GM18909 (cell line): ENCODE results near the gene CDK7.

ENCODE experiments used
- ATAC-seq: cut with Tn5 transposase; IDR thresholded peaks from one replicate; pipeline ENCODE4 v1.9.1; 2021; ENCODE audit warnings: mild to moderate bottlenecking; ENCODE audit not compliant: unreplicated experiment, poor library complexity

The CDK7 gene

GRCh38 chr5:69285448-69286116 is 50.9 kb downstream of the CDK7 start:
- ATAC-seq = no peak

- ATAC-seq = no peak
These were observed 53.4 kb downstream of the CDK7 start for GRCh38 chr5:69288069-69288468.

GRCh38 chr5:69288688-69289087 is 54.0 kb downstream of the CDK7 start:
- ATAC-seq = no peak

- ATAC-seq = no peak
These were observed 57.6 kb downstream of the CDK7 start for GRCh38 chr5:69292306-69292705.

GRCh38 chr5:69293882-69294281 is 59.2 kb downstream of the CDK7 start:
- no peak for ATAC-seq

- ATAC-seq = no peak
These were observed 60.5 kb downstream of the CDK7 start for GRCh38 chr5:69295088-69295754.

- no peak for ATAC-seq
These were observed 64.9 kb downstream of the CDK7 start for GRCh38 chr5:69299625-69300024.

- no peak for ATAC-seq
These were observed 66.0 kb downstream of the CDK7 start for GRCh38 chr5:69300537-69301203.

- ATAC-seq = no peak
These were observed 70.8 kb downstream of the CDK7 start for GRCh38 chr5:69305512-69305911.

- ATAC-seq = no peak
These were observed 73.4 kb downstream of the CDK7 start for GRCh38 chr5:69308046-69308553.

- no peak for ATAC-seq
These were observed 74.7 kb downstream of the CDK7 start for GRCh38 chr5:69309380-69309779.

GRCh38 chr5:69312459-69313160 is 77.9 kb downstream of the CDK7 start:
- no peak for ATAC-seq

- no peak for ATAC-seq
These were observed 78.7 kb downstream of the CDK7 start for GRCh38 chr5:69313428-69313827.

- ATAC-seq = no peak
These were observed 81.3 kb downstream of the CDK7 start for GRCh38 chr5:69315972-69316371.

- no peak for ATAC-seq
These were observed 82.7 kb downstream of the CDK7 start for GRCh38 chr5:69317391-69317790.

- no peak for ATAC-seq
These were observed 91.7 kb downstream of the CDK7 start for GRCh38 chr5:69326365-69326764.
